HG03196 (cell line): ENCODE measurements around the gene CCDC171.
"Not testable (repeated sequence)": the region's sequence is repeated elsewhere in the genome, so short reads cannot be mapped to it uniquely, and the experiment has no call there.

Source experiments
- ATAC-seq: cut with Tn5 transposase; IDR thresholded peaks from one replicate; pipeline ENCODE4 v1.9.1; 2021; ENCODE audit not compliant: unreplicated experiment

CCDC171 gene

GRCh38 chr9:15553528-15553898 lies 670 bp downstream of the CCDC171 start:
- peak; percentile 28 for ATAC-seq

DNA sequence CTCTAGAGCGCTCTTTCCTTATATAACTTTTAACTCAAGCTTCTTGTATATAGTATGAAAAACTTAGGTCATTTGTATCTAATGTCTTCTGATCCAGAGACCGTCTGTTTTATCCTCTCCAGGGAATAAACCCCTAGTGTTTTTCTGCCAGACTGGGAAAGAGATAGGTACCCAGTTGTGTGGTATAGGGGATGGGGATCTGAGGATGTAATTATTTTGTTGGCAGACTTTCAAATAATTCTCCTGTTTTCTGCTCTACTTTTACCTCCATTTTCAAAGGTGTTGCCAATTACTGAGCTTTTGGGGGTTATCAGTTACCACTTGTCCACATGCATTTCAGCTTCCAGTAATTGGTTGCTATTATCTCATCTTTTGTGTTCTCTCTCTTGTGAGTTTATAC lies 17.9 kb downstream of the CCDC171 start:
- no peak for ATAC-seq

- no peak for ATAC-seq
These were observed 19.4 kb downstream of the CCDC171 start for GRCh38 chr9:15572200-15572770.

DNA sequence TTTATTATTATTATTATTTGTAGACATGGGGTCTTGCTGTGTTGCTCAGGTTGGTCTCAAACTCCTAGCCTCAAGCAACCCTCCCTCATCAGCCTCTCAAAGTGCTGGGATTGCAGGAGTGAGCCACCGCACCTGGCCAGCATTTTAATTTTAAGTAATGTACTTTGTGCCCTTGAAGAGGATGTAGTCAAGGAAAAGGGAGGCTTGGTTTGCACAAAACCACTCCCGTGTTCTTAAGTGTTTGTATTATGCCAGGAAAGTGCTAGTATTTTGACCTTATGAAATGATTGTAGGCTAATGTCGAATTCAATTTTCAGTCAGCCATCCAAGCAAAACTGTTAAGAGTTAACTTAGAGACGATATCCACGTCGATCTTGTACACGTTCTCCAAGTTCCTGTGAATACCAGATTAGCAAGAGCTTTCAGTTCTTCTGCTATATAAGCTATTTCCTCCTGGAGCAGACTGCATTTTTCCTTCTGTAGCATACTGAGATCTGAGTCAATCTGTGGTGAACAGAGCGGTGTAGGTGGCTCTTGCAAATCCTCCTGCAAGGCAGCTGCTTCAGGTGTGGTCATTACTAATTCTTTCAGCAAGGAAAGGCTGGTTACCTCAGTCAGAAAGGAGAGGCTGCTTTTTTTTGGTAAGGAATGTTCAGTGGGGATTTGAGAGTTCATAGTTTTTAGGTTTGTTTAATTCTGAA lies 23.7 kb downstream of the CCDC171 start:
- no peak for ATAC-seq

DNA sequence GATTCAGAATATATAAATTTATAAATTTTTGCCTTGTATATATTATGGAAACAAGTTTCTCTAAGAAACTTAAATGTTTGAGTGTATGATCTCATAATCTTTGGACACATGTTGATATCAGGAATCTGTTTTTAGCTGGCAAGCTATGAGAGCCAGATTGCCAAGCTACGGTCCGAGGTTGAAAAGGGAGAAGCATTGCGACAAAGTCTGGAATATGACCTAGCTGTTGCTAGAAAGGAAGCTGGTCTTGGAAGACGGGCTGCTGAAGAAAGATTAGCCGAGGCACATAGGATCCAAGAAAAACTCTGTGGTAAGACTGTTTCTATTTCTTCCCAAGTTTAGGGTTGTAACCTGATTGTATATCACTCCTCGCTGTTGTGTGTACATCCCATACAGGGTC lies 25.9 kb downstream of the CCDC171 start:
- no peak for ATAC-seq

DNA sequence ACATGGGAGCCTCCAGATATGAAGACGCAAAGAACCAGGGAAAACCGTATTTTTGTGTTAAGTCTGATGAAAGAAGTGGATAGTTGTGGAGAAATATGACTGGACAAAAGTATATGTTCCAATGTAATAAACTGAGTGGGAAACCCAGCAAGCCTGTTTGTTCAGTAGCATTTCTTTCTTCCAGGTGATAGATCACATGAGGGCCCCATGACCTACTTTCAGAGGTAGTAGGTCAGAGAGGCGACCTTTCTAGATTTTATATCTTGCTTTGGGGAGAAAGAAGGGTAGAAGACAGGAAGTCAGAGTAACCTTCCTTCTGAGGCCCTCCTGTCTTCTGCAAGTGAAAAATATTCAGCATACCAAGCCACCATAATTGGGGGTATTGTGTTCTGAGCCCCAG lies 31.5 kb downstream of the CCDC171 start:
- ATAC-seq = no peak

- no peak for ATAC-seq
These were observed 39.5 kb downstream of the CCDC171 start for GRCh38 chr9:15592317-15592716.

DNA sequence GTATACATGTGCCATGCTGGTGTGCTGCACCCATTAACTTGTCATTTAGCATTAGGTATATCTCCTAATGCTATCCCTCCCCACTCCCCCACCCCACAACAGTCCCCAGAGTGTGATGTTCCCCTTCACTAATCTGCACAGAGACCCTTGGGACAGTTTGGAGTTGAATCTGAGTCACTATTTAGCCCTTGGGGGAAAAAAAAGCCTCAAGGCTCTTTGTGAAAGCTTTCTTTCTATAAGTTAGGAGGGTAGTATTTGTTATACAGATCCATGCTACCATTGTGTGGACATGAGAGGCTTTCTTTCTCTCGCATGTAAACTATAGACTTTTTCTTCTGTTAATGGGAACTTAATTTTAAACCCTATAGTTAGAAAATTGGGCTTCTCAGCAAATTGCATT lies 40.1 kb downstream of the CCDC171 start:
- not testable (repeated sequence) for ATAC-seq

DNA sequence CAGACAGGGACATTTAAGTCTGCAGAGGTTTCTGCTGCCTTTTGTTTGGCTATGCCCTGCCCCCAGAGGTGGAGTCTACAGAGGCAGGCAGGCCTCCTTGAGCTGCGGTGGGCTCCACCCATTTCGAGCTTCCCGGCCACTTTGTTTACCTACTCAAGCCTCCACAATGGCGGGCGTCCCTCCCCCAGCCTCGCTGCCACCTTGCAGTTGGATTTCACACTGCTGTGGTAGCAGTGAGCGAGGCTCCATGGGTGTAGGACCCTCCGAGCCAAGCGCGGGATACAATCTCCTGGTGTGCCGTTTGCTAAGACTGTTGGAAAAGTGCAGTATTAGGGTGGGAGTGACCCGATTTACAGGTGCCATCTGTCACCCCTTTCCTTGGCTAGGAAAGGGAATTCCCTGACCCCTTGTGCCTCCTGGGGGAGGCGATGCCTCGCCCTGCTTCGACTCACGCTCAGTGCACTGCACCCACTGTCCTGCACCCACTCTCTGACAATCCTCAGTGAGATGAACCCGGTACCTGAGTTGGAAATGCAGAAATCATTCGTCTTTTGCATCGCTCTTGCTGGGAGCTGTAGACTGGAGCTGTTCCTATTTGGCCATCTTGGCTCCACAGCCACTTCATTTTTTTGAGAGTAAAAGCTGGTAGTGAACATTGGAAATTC lies 48.0 kb downstream of the CCDC171 start:
- ATAC-seq = not testable (repeated sequence)

- no peak for ATAC-seq
These were observed 54.0 kb downstream of the CCDC171 start for GRCh38 chr9:15606643-15607472.

DNA sequence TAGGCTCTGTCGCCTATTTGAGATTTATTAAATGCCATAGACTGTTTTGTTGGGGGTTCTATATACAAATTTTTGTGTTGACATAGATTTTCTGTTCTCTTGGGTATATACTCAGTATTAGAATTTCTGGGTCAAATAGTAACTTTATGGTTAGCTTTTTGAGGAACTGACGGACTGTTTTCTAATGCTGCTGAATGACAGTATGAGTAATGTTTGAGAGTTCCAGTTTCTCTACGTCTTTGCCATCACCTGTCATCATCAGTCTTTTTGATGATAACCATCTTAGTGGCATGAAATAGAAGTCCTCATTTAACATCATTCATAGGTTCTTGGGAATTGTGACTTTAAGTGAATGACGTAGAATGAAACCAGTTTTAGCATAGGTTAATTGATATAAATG lies 60.1 kb downstream of the CCDC171 start:
- no peak for ATAC-seq

DNA sequence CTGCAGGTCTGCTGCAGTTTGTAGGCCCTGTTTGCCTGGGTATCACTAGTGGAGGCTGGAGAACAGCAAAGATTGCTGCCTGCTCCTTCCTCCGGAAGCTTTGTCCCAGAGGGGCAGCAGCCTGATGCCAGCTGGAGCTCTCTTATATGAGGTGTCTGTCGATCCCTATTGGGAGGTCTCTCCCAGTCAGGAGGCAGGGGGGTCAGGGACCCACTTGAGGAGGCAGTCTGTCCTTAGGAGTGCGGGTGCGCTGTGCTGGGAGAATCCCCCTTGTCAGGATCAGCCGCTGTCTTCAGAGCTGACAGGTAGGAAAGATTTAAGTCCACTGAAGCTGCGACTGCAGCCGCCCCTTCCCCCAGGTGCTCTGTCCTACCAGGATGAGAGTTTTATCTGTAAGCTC lies 64.9 kb downstream of the CCDC171 start:
- no peak for ATAC-seq

GRCh38 chr9:15618540-15619331 lies 65.9 kb downstream of the CCDC171 start:
- ATAC-seq = no peak

GRCh38 chr9:15622318-15622971 lies 69.6 kb downstream of the CCDC171 start:
- no peak for ATAC-seq

- no peak for ATAC-seq
These were observed 82.9 kb downstream of the CCDC171 start for GRCh38 chr9:15635752-15636151.

GRCh38 chr9:15640121-15640520 lies 87.3 kb downstream of the CCDC171 start:
- no peak for ATAC-seq

- ATAC-seq = no peak
These were observed 88.4 kb downstream of the CCDC171 start for GRCh38 chr9:15641291-15641690.

DNA sequence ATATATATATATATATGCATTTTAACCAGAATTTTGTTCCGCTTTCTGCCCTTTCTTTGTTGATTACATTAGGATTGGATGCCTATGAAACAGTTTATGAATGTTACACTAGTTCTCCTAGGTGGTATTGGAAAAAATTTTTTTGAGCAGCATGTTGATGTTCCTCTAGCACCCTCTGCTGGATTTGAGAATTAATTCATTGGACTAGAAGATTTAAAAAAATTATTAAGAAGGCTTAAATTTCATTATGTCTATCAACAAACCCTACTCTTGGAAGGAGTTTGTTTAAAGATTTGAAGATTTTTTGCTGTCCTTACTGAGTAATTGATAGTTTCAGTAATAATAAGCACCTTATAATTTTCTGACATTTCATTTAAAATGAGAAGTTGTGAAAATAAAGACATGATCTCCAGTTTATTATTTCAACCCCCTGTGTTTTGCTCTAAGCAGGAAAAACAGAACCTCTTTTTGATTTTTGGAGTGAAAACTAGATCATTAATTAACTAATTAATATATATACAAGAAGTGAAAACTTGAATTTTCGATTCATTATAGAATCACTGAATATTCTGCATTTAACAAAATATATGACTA lies 89.6 kb downstream of the CCDC171 start:
- no peak for ATAC-seq

DNA sequence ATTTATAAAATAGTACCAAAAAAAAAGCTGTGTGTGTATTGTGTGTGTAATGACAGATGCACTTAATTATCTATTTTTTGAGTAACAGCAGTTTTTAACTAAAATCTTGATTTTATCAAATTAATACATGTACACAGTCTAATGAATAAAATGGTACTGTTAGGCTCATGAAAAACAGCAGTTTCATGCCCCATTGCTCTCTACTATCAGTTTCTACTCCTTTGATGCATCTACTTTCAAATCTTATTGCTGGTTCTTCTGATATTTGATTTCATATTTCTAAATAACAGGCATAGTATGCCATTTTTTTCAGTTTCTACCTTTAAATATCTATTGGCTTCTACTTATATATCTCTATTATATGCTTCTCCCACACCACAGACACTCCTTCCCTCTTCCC lies 117.4 kb downstream of the CCDC171 start:
- peak; percentile 59 for ATAC-seq

DNA sequence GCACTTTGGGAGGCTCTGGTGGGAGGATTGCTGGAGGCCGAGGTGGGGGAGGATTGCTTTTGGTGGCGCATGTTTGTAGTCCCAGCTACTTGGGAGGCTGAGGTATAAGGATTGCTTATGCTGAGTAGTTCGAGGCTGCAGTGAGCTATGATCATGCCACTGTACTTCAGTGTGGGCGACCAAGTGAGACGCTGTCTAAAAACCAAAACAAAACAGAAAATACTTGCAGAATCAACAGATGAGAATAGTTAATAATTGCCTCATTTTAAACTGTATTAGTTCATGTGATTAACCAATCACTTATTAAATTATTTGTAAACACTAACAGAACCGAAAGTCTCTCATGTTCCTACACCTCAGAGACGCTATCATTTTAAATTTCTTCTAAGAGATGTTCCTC lies 118.1 kb downstream of the CCDC171 start:
- peak; percentile 95 for ATAC-seq
